Kidney capillary endothelial cell (primary cell): ENCODE measurements around the gene PARD3B.
"Not testable (repeated sequence)": the region's sequence is repeated elsewhere in the genome, so short reads cannot be mapped to it uniquely, and the experiment has no call there.

Experiments used
- DNase-seq: peaks from one replicate; pipeline ENCODE4 v3.0.0-alpha.2; 2018; ENCODE audit warnings: low spot score

Gene PARD3B

GRCh38 chr2:205471776-205472175 is 926.5 kb downstream of the PARD3B start:
- no peak for DNase-seq

- no peak for DNase-seq
Measured at GRCh38 chr2:205473791-205474190, 928.5 kb downstream of the PARD3B start.

GRCh38 chr2:205474741-205475415 is 929.6 kb downstream of the PARD3B start:
- no peak for DNase-seq

- no peak for DNase-seq
Measured at GRCh38 chr2:205475416-205475768, 930.1 kb downstream of the PARD3B start.

- no peak for DNase-seq
Measured at GRCh38 chr2:205477016-205477705, 931.9 kb downstream of the PARD3B start.

- DNase-seq, result no peak
Measured at GRCh38 chr2:205481861-205482260, 936.6 kb downstream of the PARD3B start.

- no peak for DNase-seq
Measured at GRCh38 chr2:205482399-205483081, 937.3 kb downstream of the PARD3B start.

- DNase-seq, result no peak
Measured at GRCh38 chr2:205483095-205483494, 937.8 kb downstream of the PARD3B start.

GRCh38 chr2:205484215-205484614 is 938.9 kb downstream of the PARD3B start:
- no peak for DNase-seq

GRCh38 chr2:205484764-205485163 is 939.5 kb downstream of the PARD3B start:
- no peak for DNase-seq

- not testable (repeated sequence) for DNase-seq
Measured at GRCh38 chr2:205493528-205493927, 948.3 kb downstream of the PARD3B start.

- DNase-seq, result no peak
Measured at GRCh38 chr2:205494537-205495235, 949.4 kb downstream of the PARD3B start.

- no peak for DNase-seq
Measured at GRCh38 chr2:205495819-205496218, 950.5 kb downstream of the PARD3B start.

- DNase-seq, result no peak
Measured at GRCh38 chr2:205496370-205496769, 951.1 kb downstream of the PARD3B start.

- no peak for DNase-seq
Measured at GRCh38 chr2:205496772-205497171, 951.5 kb downstream of the PARD3B start.

GRCh38 chr2:205499006-205499405 is 953.7 kb downstream of the PARD3B start:
- DNase-seq, result no peak

- DNase-seq, result no peak
Measured at GRCh38 chr2:205500065-205500464, 954.8 kb downstream of the PARD3B start.

GRCh38 chr2:205500951-205501350 is 955.7 kb downstream of the PARD3B start:
- no peak for DNase-seq

GRCh38 chr2:205501826-205502225 is 956.6 kb downstream of the PARD3B start:
- DNase-seq, result no peak

GRCh38 chr2:205505371-205505770 is 960.1 kb downstream of the PARD3B start:
- no peak for DNase-seq

GRCh38 chr2:205509655-205510054 is 964.4 kb downstream of the PARD3B start:
- DNase-seq, result no peak

GRCh38 chr2:205510345-205510744 is 965.1 kb downstream of the PARD3B start:
- DNase-seq, result no peak

- DNase-seq, result no peak
Measured at GRCh38 chr2:205511221-205511620, 965.9 kb downstream of the PARD3B start.
